HepG2 (cell line): ENCODE measurements around the gene NGF. TPM values are rescaled to one million over a fixed set of nuclear protein-coding genes. Genes with fewer than 3 reads are reported as not detected.

Source experiments
- ATAC-seq: fragments of 200-7000 bp; cut with Tn5 transposase; 3 replicates; pipeline ENCODE4 v1.9.1; 2020; ENCODE audit warnings: mild to moderate bottlenecking, moderate library complexity
- BruUV-seq: library from RNA; stranded (reverse); fragments of 400-500 nt; replicated peaks from 2 replicates; lab custom pipeline; 2021; lab: Mats Ljungman, UMichigan
- CTCF ChIA-PET: fragments of 300-600 bp; formaldehyde crosslinking; extraction: SDS; loops from one replicate; lab custom pipeline; 2021; ENCODE audit warnings: low total read pairs, inconsistent platforms, low intra/inter-chr PET ratio; lab: Yijun Ruan, JAX
- POLR2A ChIA-PET: fragments of 350-600 bp; sonication (Branson Sonifier 250); formaldehyde crosslinking; loops from one replicate; lab custom pipeline; 2020; ENCODE audit warnings: antibody characterized with exemption, inconsistent platforms; lab: Yijun Ruan, JAX
- DNase-seq: peaks from one replicate; pipeline ENCODE4 v3.0.0-alpha.2; 2015; ENCODE audit warnings: low spot score
- FAIRE-seq: peaks from 3 replicates; lab custom pipeline; 2011; peaks lifted over from hg19 to GRCh38; lab: Jason Lieb, UNC
- H2AFZ ChIP-seq: one replicate; pipeline ENCODE4 v1.6.1; 2011; ENCODE audit warnings: low read length, inconsistent platforms
- H3K27ac ChIP-seq: fragments of 300-600 bp; 3 replicates; pipeline ENCODE4 v1.8.0; 2011; ENCODE audit warnings: mixed run types, mild to moderate bottlenecking, mixed read lengths, low read length, inconsistent platforms; ENCODE audit not compliant: insufficient read depth; ENCODE audit errors: extremely low read length
- H3K27me3 ChIP-seq, 2 experiments: fragments of 200-600 bp in 1 of 2; 2 replicates in 1 of 2; 3 replicates in 1 of 2; pipeline versions ENCODE4 v1.6.0 to v1.8.0; 2011; ENCODE audit warnings: low read length in 2 of 2, mild to moderate bottlenecking in 2 of 2, moderate library complexity in 2 of 2, inconsistent platforms in 1 of 2; ENCODE audit not compliant: insufficient read depth in 2 of 2, control insufficient read depth in 1 of 2
- H3K36me3 ChIP-seq, 2 experiments: fragments of 200-600 bp in 1 of 2; replicated peaks in 1 of 2; 2 replicates in 1 of 2; 3 replicates in 1 of 2; pipeline versions ENCODE4 v1.5.1 to v1.8.0; 2011; ENCODE audit warnings: low read length in 2 of 2, inconsistent platforms in 1 of 2; ENCODE audit not compliant: insufficient read depth in 2 of 2, control insufficient read depth in 1 of 2
- H3K4me1 ChIP-seq: 2 replicates; pipeline ENCODE4 v1.5.1; 2012; ENCODE audit warnings: low read length, inconsistent platforms; ENCODE audit not compliant: insufficient read depth
- H3K4me2 ChIP-seq: 2 replicates; pipeline ENCODE4 v1.6.0; 2011; ENCODE audit warnings: low read depth, low read length, inconsistent platforms
- H3K4me3 ChIP-seq, 3 experiments: fragments of 200-600 bp in 1 of 3; sonication (generic), shearing (Covaris generic) in 1 of 3; replicated peaks in 1 of 3; 2 replicates each; pipeline ENCODE4 v1.5.1; 2011 to 2016; ENCODE audit warnings: low read length in 3 of 3, inconsistent platforms in 2 of 3, low read depth in 2 of 3, mild to moderate bottlenecking in 2 of 3, control low read depth in 1 of 3, mixed read lengths in 1 of 3; ENCODE audit not compliant: insufficient read depth in 1 of 3
- H3K79me2 ChIP-seq: one replicate; pipeline ENCODE4 v1.6.1; 2011; ENCODE audit warnings: low read length, inconsistent platforms; ENCODE audit not compliant: insufficient read depth
- H3K9ac ChIP-seq: 2 replicates; pipeline ENCODE4 v1.6.0; 2011; ENCODE audit warnings: mild to moderate bottlenecking, low read depth, low read length, inconsistent platforms; ENCODE audit not compliant: insufficient read depth
- H3K9me3 ChIP-seq: 2 replicates; pipeline ENCODE4 v1.5.1; 2012; ENCODE audit warnings: mild to moderate bottlenecking, low read length
- H4K20me1 ChIP-seq: 2 replicates; pipeline ENCODE4 v1.6.0; 2011; ENCODE audit warnings: inconsistent platforms, mild to moderate bottlenecking, low read length, moderate library complexity; ENCODE audit not compliant: insufficient read depth
- BCL6 ChIP-seq: IDR thresholded peaks from 2 replicates; pipeline ENCODE4 v1.6.1; 2016; ENCODE audit warnings: missing genetic modification reagents, missing compliant biosample characterization
- BORCS8-MEF2B ChIP-seq: sonication (generic); formaldehyde crosslinking; IDR thresholded peaks from 2 replicates; pipeline ENCODE4 v1.8.0; 2022; ENCODE audit warnings: mild to moderate bottlenecking, missing genetic modification reagents
- CHD4 ChIP-seq: fragments of 200-600 bp; sonication (generic); IDR thresholded peaks from 2 replicates; pipeline ENCODE4 v1.7.0; 2017; ENCODE audit warnings: mild to moderate bottlenecking, low read length, borderline replicate concordance
- CSRNP2 ChIP-seq: sonication (generic); formaldehyde crosslinking; conservative IDR thresholded peaks from 2 replicates; pipeline ENCODE4 v1.8.0; 2022; ENCODE audit warnings: low read depth, missing genetic modification reagents
- FOSL1 ChIP-seq: sonication (generic); formaldehyde crosslinking; IDR thresholded peaks from 2 replicates; pipeline ENCODE4 v1.9.0; 2021; ENCODE audit warnings: missing genetic modification reagents, borderline replicate concordance
- NR2F1 ChIP-seq, 2 experiments: fragments of 450-650 bp in 1 of 2; formaldehyde crosslinking in 1 of 2; IDR thresholded peaks; 2 replicates each; pipeline versions ENCODE4 v1.5.0 to v1.6.1; 2016 to 2020; ENCODE audit warnings: mild to moderate bottlenecking in 1 of 2, missing compliant biosample characterization in 1 of 2, missing genetic modification reagents in 1 of 2, moderate library complexity in 1 of 2
- NR2F6 ChIP-seq, 2 experiments: IDR thresholded peaks; 2 replicates each; pipeline ENCODE4 v1.6.1; 2016; ENCODE audit warnings: antibody characterized with exemption in 1 of 2, mild to moderate bottlenecking in 1 of 2
- REL ChIP-seq: sonication (generic); formaldehyde crosslinking; conservative IDR thresholded peaks from 2 replicates; pipeline ENCODE4 v1.8.0; 2022; ENCODE audit warnings: mild to moderate bottlenecking, missing genetic modification reagents, moderate library complexity
- RERE ChIP-seq: IDR thresholded peaks from 2 replicates; pipeline ENCODE4 v1.6.1; 2016; ENCODE audit warnings: low read depth, missing genetic modification reagents, missing compliant biosample characterization
- SIX4 ChIP-seq: sonication (generic); formaldehyde crosslinking; IDR thresholded peaks from 2 replicates; pipeline ENCODE4 v1.4.0; 2020; ENCODE audit warnings: missing genetic modification reagents
- SKIL ChIP-seq: sonication (generic); formaldehyde crosslinking; IDR thresholded peaks from 2 replicates; pipeline ENCODE4 v1.8.0; 2022; ENCODE audit warnings: missing genetic modification reagents, mild to moderate bottlenecking, moderate library complexity, borderline replicate concordance
- SOX5 ChIP-seq: IDR thresholded peaks from 2 replicates; pipeline ENCODE4 v1.6.1; 2016; ENCODE audit warnings: borderline replicate concordance
- YY1 ChIP-seq: IDR thresholded peaks from 2 replicates; pipeline ENCODE4 v1.6.1; 2011; ENCODE audit warnings: low read length, low read depth, moderate library complexity, mild to moderate bottlenecking; ENCODE audit not compliant: insufficient read depth, insufficient replicate concordance
- ZC3H4 ChIP-seq: sonication (generic); formaldehyde crosslinking; IDR thresholded peaks from 2 replicates; pipeline ENCODE4 v1.4.0; 2020; ENCODE audit warnings: missing genetic modification reagents, borderline replicate concordance
- ZNF160 ChIP-seq: sonication (generic); formaldehyde crosslinking; IDR thresholded peaks from 2 replicates; pipeline ENCODE4 v1.8.0; 2022; ENCODE audit warnings: mild to moderate bottlenecking, inconsistent platforms, missing genetic modification reagents
- ZNF496 ChIP-seq: sonication (generic); formaldehyde crosslinking; IDR thresholded peaks from 2 replicates; pipeline ENCODE4 v1.8.1; 2023; ENCODE audit warnings: mild to moderate bottlenecking, moderate library complexity, missing genetic modification reagents; ENCODE audit not compliant: insufficient replicate concordance
- ZSCAN21 ChIP-seq: sonication (generic); formaldehyde crosslinking; IDR thresholded peaks from 2 replicates; pipeline ENCODE4 v1.8.0; 2022; ENCODE audit warnings: mild to moderate bottlenecking, missing genetic modification reagents, moderate library complexity, borderline replicate concordance
- WGBS: methylation state at CpG from one replicate; pipeline ENCODE4 v1.1.6; 2017; ENCODE audit warnings: low lambda C conversion rate; 5-methylcytosine and 5-hydroxymethylcytosine counted together
- in situ Hi-C: cut with HindIII; loops from 2 replicates; pipeline ENCODE4 v1.10.0; 2017; ENCODE audit warnings: low pct_unique_long_range_greater_than_20kb; ENCODE audit not compliant: extremely low pct_ligation_motif_present
- intact Hi-C: fragments of 100-400 bp; cut with micrococcal nuclease; formaldehyde crosslinking; loops from one replicate; pipeline ENCODE4 v1.10.0; 2022; ENCODE audit not compliant: unreplicated experiment
- polyA plus RNA-seq, 8 experiments: library from polyadenylated mRNA; depleted of rRNA in 3 of 8; stranded (reverse) in 7 of 8; unstranded in 1 of 8; fragments of >200 nt; fragmentation: Illumina TruSeq in 4 of 8; extraction: Trizol in 4 of 8; gene quantifications; 2 replicates each; pipeline versions ENCODE4 v1.2.1 to v1.2.3, GENCODE V29; 2011 to 2016; ENCODE audit warnings: low read depth in 4 of 8, missing spikeins in 1 of 8, mixed read lengths in 1 of 8; ENCODE audit not compliant: insufficient read depth in 1 of 8
- total RNA-seq, 5 experiments: library from RNA; depleted of rRNA; stranded (reverse); fragments of >200 nt; fragmentation: Illumina TruSeq; extraction: Trizol; gene quantifications; 2 replicates each; pipeline ENCODE4 v1.2.3, GENCODE V29; 2016; ENCODE audit warnings: low read depth in 1 of 5

Gene NGF
- total and polyA plus RNA-seq, 2 of the 13 experiments (the other 11 are each of a cell fraction or from before 2014, with no cell fraction given): not detected

GRCh38 chr1:115314092-115314491 is 24.0 kb downstream of the NGF start:
- ChIA-PET POLR2A (no interaction called here), CTCF (no interaction called here)
- Histone ChIP-seq H3K36me3 (no peaks in the 10 kb centered on the region), H3K4me2 (no peak overlapping the region), H3K4me1 (no peaks in the 10 kb centered on the region), H3K27me3 (no peaks in the 10 kb centered on the region), H3K27ac (no peak overlapping the region), H4K20me1 (no peaks in the 10 kb centered on the region), H3K4me3 (no peak overlapping the region), H3K9ac (no peak overlapping the region), H2AFZ (no peak overlapping the region), H3K9me3 (no peaks in the 10 kb centered on the region), H3K79me2 (no peaks in the 10 kb centered on the region)
- in situ Hi-C loops: no loop called here
- WGBS: 4% methylated on average over 4 of the region's 4 CpGs
- no peak for DNase-seq
- no TSS peak for BruUV-seq
- intact Hi-C loops: no loop called here
- no peak for ATAC-seq
- no peak for FAIRE-seq
- TF ChIP-seq SOX5 (no peak), ZNF160 (CRISPR knock-in tag) (no peak), BORCS8-MEF2B (CRISPR knock-in tag) (no peak), FOSL1 (CRISPR knock-in tag) (no peak), SIX4 (CRISPR knock-in tag) (no peak), REL (CRISPR knock-in tag) (no peak), RERE (CRISPR knock-in tag) (no peak), CHD4 (no peak), SKIL (CRISPR knock-in tag) (no peak), NR2F1 (CRISPR knock-in tag; IDR thresholded peaks at IDR 0.05) (no peak), BCL6 (CRISPR knock-in tag) (no peak), ZC3H4 (no peak), CSRNP2 (no peak), ZNF496 (CRISPR knock-in tag) (no peak), YY1 (no peak), NR2F6 (IDR thresholded peaks at IDR 0.05) (no peak), NR2F6 (CRISPR knock-in tag; IDR thresholded peaks at IDR 0.05) (no peak), ZSCAN21 (no peak)
